Measurements from ENCODE around the gene LARP4B.

Gene LARP4B

GRCh38 chr10:923844-924523, 7.5 kb downstream of the LARP4B start:
- DNase-seq: no peak

- no peak for DNase-seq
These were observed 9.8 kb downstream of the LARP4B start for GRCh38 chr10:921471-922414.

GRCh38 chr10:920450-920849, 11.1 kb downstream of the LARP4B start:
- no peak for DNase-seq

GRCh38 chr10:919481-919880, 12.0 kb downstream of the LARP4B start:
- no peak for DNase-seq

- no peak for DNase-seq
These were observed 13.5 kb downstream of the LARP4B start for GRCh38 chr10:917999-918398.

- no peak for DNase-seq
These were observed 14.1 kb downstream of the LARP4B start for GRCh38 chr10:917416-917720.

- DNase-seq: no peak
These were observed 14.6 kb downstream of the LARP4B start for GRCh38 chr10:916716-917415.

- DNase-seq: no peak
These were observed 21.7 kb downstream of the LARP4B start for GRCh38 chr10:909831-910230.

- no peak for DNase-seq
These were observed 25.5 kb downstream of the LARP4B start for GRCh38 chr10:905972-906371.

- DNase-seq: no peak
These were observed 26.0 kb downstream of the LARP4B start for GRCh38 chr10:905503-905902.

- DNase-seq: no peak
These were observed 27.1 kb downstream of the LARP4B start for GRCh38 chr10:904403-904802.

GRCh38 chr10:898141-898540, 33.4 kb downstream of the LARP4B start:
- DNase-seq: no peak

- no peak for DNase-seq
These were observed 34.5 kb downstream of the LARP4B start for GRCh38 chr10:896982-897381.

- DNase-seq: no peak
These were observed 36.2 kb downstream of the LARP4B start for GRCh38 chr10:895324-895723.

- DNase-seq: no peak
These were observed 52.6 kb downstream of the LARP4B start for GRCh38 chr10:878895-879294.

- DNase-seq: no peak
These were observed 53.2 kb downstream of the LARP4B start for GRCh38 chr10:878333-878759.

GRCh38 chr10:876438-876837, 55.1 kb downstream of the LARP4B start:
- no peak for DNase-seq

GRCh38 chr10:873020-873419, 58.5 kb downstream of the LARP4B start:
- DNase-seq: no peak

GRCh38 chr10:871951-872403, 59.5 kb downstream of the LARP4B start:
- no peak for DNase-seq

GRCh38 chr10:870564-871166, 60.8 kb downstream of the LARP4B start:
- no peak for DNase-seq

- DNase-seq: no peak
These were observed 62.3 kb downstream of the LARP4B start for GRCh38 chr10:869171-869570.

- DNase-seq: no peak
These were observed 63.7 kb downstream of the LARP4B start for GRCh38 chr10:867807-868206.

- no peak for DNase-seq
These were observed 64.9 kb downstream of the LARP4B start for GRCh38 chr10:866577-866941.

Measured in CD4-positive, alpha-beta T cell treated with Interleukin-17A for 1 hour (primary cell).